A673 (cell line): ENCODE results near the gene CDYL.

Source experiments
- CTCF ChIP-seq: fragments of 300-800, 200-600 bp; sonication (generic); conservative IDR thresholded peaks from 2 replicates; pipeline ENCODE4 v1.5.1; 2017; ENCODE audit warnings: low read depth, mild to moderate bottlenecking, antibody characterized with exemption, low read length, moderate library complexity, mixed read lengths
- EZH2 ChIP-seq: fragments of 200-600 bp; sonication (generic); IDR thresholded peaks from 2 replicates; pipeline ENCODE4 v1.6.1; 2017; ENCODE audit warnings: borderline replicate concordance, low read depth, mild to moderate bottlenecking, mixed read lengths, antibody characterized with exemption, low read length; ENCODE audit not compliant: poor library complexity, severe bottlenecking

- TF ChIP-seq CTCF (no peak), EZH2 (no peak)
These were observed 3.5 kb upstream of the CDYL start for GRCh38 chr6:4772750-4773149.
